OCI-LY1 (cell line): ENCODE results near the gene CMAS.

Source experiments
- EZH2 ChIP-seq: fragments of 200-600 bp; sonication (generic), shearing (Covaris generic); IDR thresholded peaks from 2 replicates; pipeline ENCODE4 v1.8.0; 2017; ENCODE audit warnings: borderline replicate concordance, mixed run types, mild to moderate bottlenecking, antibody characterized with exemption, low read length, moderate library complexity, mixed read lengths
- TF ChIP-seq, protein P1 (sequence below): fragments of 200-600 bp; sonication (generic), shearing (Covaris generic); IDR thresholded peaks from 2 replicates; pipeline ENCODE4 v1.5.1; 2017; ENCODE audit warnings: mild to moderate bottlenecking, antibody characterized with exemption, low read length, moderate library complexity, mixed read lengths

DNA sequence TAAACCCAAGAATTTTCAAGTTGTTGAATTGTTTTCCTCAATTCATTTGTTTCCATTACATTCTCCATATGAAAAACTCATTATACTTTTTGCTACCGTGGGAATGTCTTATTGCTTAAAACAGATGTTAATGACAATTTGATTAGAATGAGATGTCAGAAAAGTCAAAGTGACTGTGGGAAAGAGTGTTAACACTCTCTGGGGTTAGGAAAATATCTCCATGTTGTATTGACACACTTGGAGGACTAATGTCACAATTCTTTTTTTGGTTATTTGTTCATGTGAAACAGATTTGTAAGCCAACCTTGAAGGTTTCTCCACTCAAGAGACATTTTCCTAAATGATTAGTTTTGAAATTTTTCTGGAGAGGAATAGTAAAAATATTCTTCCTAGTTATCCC is 47.2 kb upstream of the CMAS start:
- TF ChIP-seq, protein P1, sequence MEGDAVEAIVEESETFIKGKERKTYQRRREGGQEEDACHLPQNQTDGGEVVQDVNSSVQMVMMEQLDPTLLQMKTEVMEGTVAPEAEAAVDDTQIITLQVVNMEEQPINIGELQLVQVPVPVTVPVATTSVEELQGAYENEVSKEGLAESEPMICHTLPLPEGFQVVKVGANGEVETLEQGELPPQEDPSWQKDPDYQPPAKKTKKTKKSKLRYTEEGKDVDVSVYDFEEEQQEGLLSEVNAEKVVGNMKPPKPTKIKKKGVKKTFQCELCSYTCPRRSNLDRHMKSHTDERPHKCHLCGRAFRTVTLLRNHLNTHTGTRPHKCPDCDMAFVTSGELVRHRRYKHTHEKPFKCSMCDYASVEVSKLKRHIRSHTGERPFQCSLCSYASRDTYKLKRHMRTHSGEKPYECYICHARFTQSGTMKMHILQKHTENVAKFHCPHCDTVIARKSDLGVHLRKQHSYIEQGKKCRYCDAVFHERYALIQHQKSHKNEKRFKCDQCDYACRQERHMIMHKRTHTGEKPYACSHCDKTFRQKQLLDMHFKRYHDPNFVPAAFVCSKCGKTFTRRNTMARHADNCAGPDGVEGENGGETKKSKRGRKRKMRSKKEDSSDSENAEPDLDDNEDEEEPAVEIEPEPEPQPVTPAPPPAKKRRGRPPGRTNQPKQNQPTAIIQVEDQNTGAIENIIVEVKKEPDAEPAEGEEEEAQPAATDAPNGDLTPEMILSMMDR: no peak
- no peak for TF ChIP-seq EZH2
